Choroid plexus epithelial cell (primary cell): ENCODE data around the gene EIF4EBP3.
A peak's percentile ranks its signal among the peaks of the same experiment; 100 is the strongest.

ENCODE experiments used
- DNase-seq: peaks from one replicate; pipeline ENCODE4 v3.0.0-alpha.2; 2010; ENCODE audit warnings: low read depth
- H3K4me3 ChIP-seq: 2 replicates; pipeline ENCODE4 v1.5.1; 2011; ENCODE audit warnings: low read depth, mild to moderate bottlenecking, control low read depth, low read length, moderate library complexity
- TF ChIP-seq, protein P1 (sequence below): conservative IDR thresholded peaks from 2 replicates; pipeline ENCODE4 v1.5.1; 2011; ENCODE audit warnings: low read depth, mild to moderate bottlenecking, control low read depth, inconsistent platforms, low read length, moderate library complexity

EIF4EBP3 gene

DNA sequence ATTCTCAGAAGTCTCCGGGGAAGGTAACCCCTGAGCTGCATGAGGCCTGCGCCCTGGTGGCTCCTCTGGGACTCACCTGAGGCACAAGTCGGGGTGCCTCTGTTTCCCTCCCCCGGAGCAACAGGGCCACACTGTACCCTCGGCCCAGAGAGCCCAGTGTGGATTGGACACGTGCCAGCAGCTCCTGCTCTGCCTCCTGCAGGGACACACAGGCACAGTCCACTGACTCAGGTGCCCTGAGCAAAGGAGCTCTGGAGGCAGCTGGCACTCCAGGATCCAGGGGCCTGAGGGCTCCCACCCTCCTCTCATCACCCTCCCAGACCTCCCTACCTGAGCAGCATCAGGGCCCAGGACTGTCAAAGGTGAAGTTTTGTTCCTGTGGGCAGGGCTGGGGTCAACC is 46.7 kb downstream of the EIF4EBP3 start:
- no peak for DNase-seq
- TF ChIP-seq, protein P1, sequence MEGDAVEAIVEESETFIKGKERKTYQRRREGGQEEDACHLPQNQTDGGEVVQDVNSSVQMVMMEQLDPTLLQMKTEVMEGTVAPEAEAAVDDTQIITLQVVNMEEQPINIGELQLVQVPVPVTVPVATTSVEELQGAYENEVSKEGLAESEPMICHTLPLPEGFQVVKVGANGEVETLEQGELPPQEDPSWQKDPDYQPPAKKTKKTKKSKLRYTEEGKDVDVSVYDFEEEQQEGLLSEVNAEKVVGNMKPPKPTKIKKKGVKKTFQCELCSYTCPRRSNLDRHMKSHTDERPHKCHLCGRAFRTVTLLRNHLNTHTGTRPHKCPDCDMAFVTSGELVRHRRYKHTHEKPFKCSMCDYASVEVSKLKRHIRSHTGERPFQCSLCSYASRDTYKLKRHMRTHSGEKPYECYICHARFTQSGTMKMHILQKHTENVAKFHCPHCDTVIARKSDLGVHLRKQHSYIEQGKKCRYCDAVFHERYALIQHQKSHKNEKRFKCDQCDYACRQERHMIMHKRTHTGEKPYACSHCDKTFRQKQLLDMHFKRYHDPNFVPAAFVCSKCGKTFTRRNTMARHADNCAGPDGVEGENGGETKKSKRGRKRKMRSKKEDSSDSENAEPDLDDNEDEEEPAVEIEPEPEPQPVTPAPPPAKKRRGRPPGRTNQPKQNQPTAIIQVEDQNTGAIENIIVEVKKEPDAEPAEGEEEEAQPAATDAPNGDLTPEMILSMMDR: no peak
- no peak overlapping the region for H3K4me3 ChIP-seq

DNA sequence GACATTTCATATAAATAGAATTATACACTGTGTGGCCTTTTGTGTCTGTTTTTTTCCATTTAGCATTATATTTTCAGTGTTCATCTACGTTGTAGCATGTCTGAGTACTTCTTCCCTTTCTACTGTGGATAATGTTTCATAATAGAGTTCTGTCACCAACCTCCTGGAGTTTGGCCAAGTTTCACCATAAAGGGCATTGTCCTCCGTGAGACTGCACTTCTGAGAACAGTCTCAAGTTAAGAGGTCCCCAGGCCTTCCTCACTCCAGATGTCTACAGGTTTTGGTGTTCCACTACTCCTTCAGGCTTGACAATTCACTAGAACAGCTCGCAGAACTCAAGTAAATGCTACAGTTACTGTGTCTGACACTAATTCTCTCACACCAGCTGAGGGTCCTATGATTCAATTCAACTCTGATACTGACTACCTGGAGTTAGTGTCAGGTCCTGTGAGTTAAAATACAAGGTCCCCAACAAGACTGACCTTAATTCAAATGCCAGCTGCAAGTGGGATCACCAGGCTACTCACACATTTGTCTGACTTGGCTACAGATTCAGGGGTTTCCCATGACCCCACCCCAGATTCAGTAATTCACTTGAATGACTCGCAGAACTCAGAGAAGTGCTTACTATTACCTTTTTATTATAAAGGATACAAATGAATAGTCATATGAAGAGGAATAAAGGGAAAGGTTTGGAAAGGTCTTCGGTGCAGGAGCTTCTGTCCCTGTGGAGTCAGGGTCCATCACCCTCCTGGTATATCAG is 48.3 kb downstream of the EIF4EBP3 start:
- TF ChIP-seq, protein P1: no peak
- no peak for DNase-seq
- H3K4me3 ChIP-seq: no peak overlapping the region

DNA sequence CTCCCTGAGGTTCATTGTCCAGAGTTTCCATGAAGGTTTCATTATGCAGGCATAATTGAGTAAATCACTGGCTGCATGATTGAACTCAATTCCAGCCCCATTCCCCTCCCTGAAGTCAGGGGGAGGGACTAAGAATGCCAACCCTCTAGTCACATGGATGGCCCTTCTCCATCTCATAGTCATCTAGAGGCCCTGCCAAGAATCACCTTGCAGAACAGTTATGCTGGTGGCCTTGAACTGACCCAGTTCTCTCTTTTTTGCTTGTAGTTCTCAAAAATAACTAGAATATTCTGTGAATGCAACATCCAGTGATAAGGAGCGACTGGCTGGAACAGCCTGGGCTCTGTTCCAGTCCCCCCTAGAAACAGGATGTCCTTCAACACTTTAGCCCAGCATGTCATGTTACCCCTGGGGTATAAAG is 48.9 kb downstream of the EIF4EBP3 start:
- DNase-seq: peak; percentile 71
- H3K4me3 ChIP-seq: no peak overlapping the region

DNA sequence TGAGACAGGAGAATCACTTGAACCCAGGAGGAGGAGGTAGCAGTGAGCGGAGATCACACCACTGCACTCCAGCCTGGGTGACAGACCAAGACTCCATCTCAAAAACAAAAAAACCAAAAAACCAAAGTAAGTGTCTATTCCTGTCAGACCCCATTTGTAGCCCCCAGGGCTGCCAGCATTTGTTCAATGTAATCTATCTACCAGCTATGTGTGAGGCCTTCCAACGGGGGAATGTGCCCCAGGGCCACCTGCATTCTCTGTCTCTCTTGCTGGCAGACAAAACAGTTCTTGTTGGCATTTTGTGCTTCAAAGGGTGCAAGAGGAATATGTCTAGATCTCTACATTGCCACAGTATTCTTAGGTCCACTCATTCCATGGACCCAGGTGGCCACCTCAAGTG is 51.4 kb downstream of the EIF4EBP3 start:
- no peak overlapping the region for H3K4me3 ChIP-seq
- DNase-seq: no peak
- TF ChIP-seq, protein P1: no peak

More for the DNA sequence above, 48.9 kb downstream of the EIF4EBP3 start:
- TF ChIP-seq, protein P1: no peak
